Caki2 (cell line): ENCODE results near the gene TACR1. TPM values are rescaled to one million over a fixed set of nuclear protein-coding genes. Genes with fewer than 3 reads are reported as not detected.

Experiments used
- DNase-seq: peaks from one replicate; pipeline ENCODE4 v3.0.0-alpha.2; 2015; ENCODE audit warnings: low read depth
- in situ Hi-C: cut with HindIII; loops from 2 replicates; pipeline ENCODE4 v1.10.0; 2016; ENCODE audit warnings: low sequenced_read_pairs, low pct_unique_long_range_greater_than_20kb, mixed read lengths
- total RNA-seq: library from RNA; depleted of rRNA; stranded (reverse); fragments of >200 nt; shearing (Covaris generic); gene quantifications from 2 replicates; pipeline ENCODE4 v1.2.3, GENCODE V29; 2014; ENCODE audit warnings: low replicate concordance

The TACR1 gene
- total RNA-seq, 1 experiment from 2014 or later = not detected

DNA sequence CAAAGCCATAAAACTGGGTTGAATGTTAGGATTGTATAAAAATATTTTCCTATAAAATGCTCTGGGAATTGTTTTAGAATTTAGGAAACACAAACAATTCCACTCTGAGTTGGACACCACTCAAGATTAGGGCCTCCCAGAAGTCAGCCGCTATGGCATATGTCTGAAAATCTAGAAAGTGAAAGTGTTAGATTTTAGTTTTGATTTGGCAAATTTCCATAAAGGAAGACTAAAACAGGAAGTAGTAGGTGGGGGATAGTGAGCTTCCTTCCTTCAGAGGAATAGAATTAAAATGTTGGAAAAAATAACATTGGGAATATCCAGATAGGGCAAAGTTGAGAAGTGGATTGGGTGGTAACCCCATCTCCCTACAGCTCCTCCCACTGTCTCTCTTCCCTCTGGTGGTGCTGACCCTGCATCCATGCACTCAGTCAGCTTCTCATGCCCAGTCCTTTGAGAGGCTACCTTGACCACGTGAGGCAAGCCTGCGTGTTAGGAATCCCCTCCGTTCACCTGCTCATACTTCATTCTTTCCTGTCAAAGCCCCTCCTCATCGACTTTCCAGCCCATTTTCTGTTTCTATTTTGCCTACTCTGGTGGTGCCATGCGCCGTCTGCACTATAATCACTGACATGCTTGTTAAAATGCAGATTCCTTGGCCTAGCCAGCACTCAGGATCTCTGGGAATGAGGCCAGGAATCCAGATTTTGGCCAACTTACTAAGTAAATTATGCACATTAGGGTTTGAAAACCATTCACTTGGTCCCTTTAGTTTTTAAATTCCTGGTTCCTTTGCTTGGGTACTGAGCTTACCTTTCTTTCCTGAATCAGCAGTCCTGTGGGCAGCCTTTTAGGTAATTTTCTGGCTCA lies 157.4 kb downstream of the TACR1 start:
- in situ Hi-C loops = no loop called here
- no peak for DNase-seq

DNA sequence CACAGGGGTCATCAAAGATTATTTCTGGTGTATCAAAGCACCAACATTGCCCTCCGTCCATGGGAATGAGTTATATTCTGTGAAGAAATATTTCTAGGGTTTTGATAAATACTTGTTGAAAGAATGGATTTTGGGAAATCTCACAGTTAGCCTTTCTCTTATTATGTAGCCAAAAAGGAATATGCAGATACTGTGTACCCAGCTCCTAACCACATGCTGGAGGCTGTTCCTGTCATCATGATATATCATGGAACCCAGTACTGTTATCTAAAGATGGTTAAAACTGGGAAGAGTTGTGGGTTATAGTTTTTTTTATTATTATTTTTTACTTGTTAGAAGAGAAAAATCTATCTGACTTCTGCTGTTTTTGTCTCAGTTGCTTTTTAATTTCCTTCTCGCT lies 158.1 kb downstream of the TACR1 start:
- in situ Hi-C loops = no loop called here
- DNase-seq = no peak

DNA sequence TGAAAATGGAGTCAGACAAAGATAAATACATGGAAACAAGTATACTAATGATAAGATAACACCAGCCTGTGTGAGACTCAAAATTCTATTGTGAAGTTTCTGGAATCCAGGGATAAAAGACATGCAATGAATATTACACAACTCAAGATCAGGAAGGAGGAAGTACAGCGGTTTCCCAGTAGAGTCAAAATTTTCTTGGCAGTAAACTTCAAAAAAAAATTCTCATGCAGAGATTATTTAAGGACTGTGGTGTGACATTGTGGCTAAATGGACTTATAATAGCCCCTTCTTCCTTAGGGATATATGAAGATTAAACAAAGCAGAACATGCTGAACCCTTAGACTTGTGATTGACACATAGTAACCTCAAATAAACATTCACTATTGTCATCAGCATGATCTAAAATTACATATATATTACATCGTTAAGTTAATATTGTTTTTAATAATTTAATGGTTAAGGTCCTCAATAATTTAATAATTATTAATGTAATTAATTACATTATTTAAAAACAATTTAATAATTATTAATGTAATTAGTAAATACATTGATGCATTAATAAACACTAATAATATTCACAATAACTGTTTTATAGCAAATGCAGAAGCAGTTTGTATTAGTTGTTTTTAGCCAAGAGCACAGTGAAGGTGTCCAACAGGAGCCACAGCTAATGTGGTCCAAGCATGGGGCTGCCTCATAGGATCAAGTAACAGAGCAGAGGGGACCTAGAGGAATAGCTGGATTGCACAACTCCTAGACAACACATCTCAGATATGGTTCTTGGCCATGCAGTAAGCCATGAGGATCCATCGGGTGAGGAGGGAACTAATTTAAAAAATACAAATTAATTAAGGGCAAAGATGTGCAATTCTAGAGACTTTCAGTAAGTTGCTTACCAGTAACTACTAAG lies 163.6 kb downstream of the TACR1 start:
- DNase-seq = no peak
- in situ Hi-C loops = no loop called here

DNA sequence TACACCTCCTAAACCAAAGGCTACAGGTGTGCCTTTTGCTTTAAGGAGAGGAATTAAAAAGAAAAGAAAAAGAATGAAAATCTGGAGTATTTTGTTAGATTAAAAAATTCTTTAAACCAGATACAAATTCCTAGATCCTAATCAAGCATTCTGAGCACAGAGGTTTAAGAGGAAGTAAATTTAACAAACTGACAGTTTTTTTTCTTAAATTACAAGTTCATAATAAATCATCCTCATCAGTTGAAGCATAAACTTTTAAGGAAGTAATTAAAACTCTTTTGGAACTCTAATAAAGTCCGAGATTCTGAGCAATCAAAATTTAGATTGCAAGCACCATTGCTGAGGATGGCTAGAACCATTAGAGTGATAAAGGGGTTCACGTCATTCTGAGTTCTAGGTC lies 165.8 kb downstream of the TACR1 start:
- no peak for DNase-seq
- in situ Hi-C loops = no loop called here

DNA sequence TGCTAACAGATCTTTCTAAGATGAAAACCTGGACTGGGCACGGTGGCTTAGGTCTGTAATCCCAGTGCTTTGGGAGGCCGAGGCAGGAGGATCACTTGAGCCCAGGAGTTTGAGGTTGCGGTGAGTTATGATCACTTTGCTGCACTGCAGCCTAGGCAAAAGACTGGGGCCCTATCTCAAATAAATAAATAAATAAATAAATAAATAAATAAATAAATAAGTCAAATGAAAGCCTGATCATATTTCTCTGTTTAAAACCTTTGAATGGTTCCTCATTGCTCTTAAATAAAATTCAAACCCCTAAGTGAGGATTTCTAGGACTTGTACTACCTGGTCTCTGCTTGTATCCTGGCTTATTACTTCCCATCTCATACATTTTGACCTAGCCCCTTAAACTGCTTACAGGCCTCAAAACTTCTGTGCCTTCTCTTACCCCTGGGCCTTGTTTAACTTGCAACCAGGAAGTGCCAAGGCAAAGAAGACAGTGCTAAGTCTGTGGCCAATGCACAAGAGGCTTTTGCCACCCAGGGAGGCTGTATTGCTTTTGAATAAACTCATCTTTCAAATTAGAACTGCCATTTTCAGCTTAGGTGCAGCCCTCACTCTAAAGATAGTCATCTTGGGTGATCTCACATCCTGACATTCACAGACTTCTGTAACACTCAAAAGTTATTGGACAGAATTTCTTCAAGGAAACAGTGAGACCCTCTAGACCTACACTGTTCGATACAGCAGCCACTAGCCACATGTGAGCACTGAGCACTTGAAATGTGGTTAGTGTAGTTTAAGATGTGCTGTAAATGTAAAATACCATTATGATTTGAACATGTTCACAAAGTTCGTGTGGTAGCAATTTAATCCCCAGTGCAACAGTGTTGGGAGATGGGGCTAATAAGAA lies 167.2 kb downstream of the TACR1 start:
- no peak for DNase-seq

DNA sequence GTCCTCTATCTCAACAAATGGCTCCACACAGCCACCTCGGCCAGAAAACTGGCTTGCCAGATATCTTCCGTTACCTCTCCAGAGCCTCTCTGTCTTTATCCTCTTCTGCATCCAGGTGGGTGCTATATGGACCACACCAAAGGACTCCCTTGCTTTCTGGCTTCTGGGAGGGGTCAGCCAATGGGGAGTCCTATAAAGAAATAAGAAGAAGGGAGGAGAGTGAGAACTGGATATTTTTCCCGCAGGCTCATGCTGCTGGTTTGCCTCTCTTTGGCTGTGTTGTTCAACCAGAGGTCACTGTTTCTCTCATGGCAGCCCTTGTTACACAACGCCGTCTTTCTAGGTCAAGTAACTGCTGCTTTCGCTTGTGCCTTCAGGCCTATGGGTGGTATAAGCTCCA lies 168.1 kb downstream of the TACR1 start:
- in situ Hi-C loops = no loop called here
- DNase-seq = no peak

More for the DNA sequence above, 167.2 kb downstream of the TACR1 start:
- in situ Hi-C loops = no loop called here

DNA sequence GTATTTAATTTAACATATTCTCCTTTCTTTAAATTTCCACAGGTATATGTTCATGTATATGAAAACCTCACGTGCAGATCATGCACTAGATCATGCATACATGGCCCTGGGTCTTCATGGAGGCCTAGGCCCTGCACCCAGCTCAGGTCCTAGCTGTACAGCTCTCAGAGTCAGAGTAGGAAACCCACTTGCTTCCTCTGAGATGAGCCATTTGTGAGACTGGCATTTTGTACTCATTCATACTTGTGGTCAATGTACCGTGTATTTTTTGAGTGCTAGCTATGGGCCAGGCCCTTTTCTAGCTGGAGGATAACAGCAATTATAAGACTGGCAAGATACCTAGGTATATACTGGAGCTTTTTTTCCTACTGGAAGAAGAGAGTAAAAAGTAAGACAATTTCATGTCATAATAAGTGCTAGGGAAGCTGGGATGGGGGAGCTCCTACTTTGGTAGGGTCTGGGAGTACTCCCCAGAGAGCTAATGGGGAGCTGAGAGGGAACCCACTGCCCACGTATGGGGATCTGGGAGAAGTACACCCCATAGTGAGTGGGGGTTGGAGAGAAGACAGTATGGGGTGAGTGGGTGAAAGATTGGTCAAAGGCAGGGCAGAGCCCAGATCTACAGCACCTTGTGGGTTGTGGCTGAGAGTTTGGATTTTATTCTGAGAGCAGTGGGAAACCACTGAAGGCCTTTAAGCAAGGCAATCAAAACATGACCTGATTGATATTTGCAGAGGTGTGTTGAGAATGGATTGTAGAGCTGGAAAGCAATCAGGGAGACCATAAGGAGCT lies 168.9 kb downstream of the TACR1 start:
- in situ Hi-C loops = no loop called here

DNA sequence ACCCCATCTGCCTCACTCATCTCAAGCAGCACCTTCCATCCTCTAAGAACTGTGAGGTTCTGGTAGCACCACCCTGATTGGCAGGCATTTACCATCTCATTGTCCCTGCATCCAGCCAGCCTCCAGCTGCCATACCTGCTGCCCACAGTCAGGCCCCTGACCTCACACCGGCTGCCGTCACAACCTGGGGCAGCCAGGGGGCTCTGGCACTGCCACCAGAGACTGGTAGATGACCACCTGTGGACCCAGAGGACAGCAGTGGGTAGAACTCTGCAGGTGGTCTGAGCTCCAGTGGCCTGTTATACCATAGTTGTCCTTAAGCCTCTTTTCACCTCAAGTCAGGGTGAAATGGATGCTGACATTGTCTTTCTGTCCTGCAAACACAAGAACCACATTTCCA lies 171.4 kb downstream of the TACR1 start:
- no peak for DNase-seq
- in situ Hi-C loops = no loop called here

More for the DNA sequence above, 168.9 kb downstream of the TACR1 start:
- DNase-seq = no peak

DNA sequence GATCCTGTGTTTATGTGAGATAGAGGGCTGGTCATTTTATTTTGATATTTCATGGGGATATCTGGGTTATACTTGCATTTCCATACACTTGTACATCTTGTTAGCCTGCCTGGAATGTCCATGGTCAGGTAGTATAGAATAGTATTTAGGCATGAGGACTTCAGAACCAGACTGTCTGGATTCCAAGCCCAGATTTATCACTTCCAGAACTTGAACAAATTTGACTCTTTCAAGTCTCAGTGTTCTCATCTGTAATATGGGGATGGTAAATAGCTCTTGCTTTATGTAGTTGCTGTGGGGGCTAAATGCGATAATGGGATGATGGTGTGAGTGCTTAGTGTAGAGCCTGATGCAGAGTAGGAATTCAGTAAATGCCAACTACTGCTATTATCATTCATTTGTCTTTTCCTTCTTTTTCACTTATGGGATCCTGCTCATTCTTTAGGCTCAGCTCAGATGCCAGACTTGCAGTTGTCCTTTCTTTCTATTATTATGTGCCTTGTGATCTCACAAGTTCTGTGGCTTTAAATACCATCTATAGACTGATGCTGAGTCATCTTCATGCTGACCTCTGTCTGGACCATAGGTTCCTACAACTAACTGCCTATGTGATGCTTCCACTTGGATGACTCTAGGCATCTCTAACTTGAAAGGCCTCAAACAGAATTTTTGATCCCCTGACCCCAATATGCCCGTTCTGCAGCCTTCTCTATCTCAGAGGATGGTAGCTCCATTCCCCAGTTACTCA lies 173.5 kb downstream of the TACR1 start:
- no peak for DNase-seq
- in situ Hi-C loops = no loop called here

DNA sequence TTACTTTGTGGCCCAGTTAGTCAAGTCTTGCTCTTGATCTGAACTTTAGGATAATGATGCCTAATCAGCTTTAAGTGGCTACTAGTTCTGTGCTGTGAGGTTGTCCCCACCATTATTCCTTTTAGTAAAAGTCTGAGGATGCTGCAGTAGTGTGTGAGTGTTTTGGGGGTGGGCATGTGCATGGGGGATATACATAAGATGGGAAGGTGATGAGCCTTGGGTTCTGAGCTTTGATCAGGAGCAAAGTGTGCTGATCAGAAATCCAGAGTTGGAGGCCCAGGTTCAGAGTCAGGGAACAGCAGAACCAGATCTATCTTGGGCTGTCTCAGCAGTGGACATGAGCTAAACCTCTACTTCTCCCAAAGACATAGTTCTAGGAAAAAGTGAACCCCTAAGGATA lies 174.1 kb downstream of the TACR1 start:
- in situ Hi-C loops = no loop called here
- DNase-seq = no peak

DNA sequence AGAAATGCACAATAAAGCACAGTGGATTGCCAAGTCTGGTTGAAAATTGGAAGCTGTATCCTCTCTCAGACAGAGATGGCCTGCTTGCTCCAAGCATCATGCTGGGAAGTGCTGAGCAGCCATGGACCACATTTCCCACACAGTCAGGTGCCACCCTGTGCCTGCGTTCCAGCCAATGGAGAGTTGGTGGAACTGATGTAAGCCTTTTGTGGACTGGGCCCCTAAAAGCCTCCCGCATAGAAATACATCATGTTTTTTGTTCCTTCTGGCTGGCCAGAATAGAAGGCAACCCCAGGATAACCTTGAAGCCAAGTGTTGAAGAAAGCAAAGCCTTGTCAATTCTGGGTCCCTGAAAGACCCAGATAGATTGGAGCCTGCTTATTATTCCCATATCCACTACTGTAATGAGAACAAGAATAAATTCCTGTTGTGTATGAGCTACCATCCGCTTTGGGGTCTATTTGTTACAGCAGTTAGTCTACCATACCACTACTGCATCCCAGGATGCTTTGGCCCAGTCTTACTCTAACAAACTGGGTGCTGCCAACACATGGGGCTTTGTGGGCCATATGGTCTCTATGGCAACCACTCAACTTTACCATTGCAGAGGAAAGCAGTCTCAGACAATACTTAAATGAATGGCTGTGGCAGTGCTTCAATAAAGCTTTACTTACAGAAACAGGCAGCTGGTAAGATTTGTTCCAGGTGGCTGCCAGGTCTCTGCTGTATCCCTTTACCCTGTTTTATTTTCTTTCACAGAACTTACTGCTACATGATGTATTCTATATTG lies 175.5 kb downstream of the TACR1 start:
- in situ Hi-C loops = no loop called here
- DNase-seq = no peak

DNA sequence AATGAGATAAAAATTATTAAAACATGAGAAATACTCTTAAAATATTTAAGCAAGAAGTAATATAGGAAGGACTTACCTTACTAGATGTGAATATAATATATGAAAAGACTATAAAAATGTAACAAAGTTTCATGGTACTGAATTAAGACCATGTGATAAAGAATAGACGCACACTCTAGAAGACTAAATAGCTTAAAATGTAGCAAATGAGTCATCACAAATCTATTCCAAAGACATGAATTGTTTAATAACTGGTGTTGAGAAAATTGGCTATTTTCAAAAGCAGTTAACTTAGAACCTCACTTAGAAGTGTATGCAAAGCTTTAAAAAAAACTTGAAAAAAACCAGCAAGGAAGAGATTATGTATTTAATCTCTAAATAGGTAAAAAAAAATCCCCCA lies 176.8 kb downstream of the TACR1 start:
- no peak for DNase-seq
- in situ Hi-C loops = no loop called here

DNA sequence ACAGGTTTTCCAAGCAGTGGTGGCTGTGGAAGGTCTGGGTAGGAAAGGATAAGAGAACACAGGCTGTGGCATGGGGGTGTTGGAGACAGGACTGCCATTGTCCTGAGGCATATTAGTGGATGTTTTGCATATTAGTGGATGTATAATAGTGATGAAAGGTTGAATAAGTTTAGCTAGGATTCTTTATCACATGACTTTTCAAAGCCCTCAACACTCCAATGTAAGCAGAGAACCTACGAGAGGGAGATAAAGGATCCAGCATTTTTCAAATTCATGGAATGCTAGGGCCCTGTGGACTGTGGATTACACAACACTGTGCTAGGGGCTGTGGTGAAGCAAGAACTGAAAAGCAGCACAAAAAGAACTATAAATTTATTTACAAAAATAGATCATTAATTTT lies 177.6 kb downstream of the TACR1 start:
- DNase-seq = no peak
- in situ Hi-C loops = no loop called here

DNA sequence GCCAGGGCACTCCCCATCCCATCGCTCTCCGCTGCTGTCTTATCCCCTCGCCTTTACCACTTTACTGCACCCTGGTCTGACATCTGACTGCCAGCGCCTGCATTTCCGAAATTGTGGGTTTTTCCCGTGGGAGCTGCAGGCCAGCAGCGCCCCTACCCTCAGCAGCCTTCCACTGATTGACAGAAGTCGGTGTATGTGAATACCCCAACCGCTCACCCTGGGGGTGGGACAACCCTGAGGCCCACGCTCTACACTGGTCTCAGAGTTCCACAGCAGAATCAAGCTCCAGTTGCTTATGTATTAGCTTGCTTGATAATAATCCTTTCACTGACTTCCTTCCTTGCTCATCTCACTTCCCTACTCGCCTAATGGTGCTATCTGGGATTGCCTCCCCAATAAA lies 178.8 kb downstream of the TACR1 start:
- in situ Hi-C loops = no loop called here
- no peak for DNase-seq

DNA sequence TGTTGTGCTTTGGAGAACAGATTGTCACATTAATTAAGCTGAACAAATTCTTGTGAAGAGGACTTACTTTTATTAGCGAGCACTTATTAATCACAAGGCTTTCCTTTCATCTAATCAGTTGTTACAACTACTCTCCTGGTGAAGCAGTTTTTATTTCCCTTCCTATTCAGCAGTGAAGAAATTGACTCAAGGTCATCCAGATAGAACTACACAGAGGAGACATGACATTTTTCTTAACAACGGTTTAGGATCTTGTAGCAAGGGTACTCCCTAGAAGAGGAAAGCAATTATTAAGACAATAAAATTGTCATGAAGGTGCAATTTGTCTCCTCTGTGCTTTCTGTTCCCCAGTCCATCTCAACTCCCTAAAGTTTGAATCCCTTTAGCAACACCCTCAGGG lies 179.5 kb downstream of the TACR1 start:
- DNase-seq = no peak
- in situ Hi-C loops = no loop called here

DNA sequence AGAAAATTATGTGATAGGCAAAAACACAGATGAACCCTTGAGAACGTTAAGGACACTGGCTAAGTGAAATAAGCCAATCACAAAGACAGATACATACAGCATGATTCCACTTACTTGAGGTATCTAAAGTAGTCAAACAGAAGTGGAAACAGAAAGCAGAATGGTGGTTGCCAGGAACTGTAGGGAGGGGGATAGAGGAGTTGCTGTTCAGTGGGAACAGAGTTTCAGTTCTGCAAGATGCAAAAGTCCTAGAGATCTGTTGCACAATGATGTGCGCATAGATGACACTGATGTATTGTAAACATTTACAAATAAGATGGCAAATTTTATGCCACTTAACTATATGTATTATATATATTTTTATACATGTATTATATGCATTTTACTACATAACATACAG lies 181.2 kb downstream of the TACR1 start:
- DNase-seq = no peak
- in situ Hi-C loops = no loop called here
